ENCODE results near the gene UACA. TPM values are rescaled to one million over a fixed set of nuclear protein-coding genes. Genes with fewer than 3 reads are reported as not detected.
A peak's percentile ranks its signal among the peaks of the same experiment; 100 is the strongest.
"Not testable (repeated sequence)": the region's sequence is repeated elsewhere in the genome, so short reads cannot be mapped to it uniquely, and the experiment has no call there.

The UACA gene
- total and polyA plus RNA-seq, 3 donors from 2014 or later = 10.2 to 65.1 (median 56.9) TPM

DNA sequence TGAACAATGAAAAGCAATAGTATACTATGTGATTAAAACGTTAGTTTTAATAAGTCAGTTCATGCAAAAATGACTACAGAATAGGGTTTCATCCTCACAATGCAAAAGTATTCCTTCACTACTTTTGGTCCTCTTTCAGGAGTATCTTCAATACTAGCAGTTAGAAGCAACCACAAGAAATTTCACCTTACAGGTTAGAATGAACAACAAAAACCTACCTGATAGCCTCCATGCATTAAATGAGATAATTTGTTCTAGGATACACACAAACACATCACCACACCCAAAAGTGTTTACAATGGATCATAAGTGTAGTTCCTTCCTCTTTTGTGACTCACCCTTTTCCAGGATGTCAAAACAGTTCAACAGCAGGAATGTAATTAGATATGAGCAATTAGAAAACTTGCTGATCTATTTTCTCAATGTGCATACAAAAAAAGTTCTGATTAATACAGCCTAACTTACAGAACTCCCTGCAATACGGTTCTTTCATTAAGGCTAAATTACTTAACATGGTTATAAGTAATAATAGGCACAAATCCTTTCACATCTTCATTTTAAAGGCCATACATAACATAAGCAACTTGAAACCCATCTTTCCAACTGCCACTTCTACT, 21.6 kb downstream of the UACA start:
- Histone ChIP-seq H3K9me3 (no peaks in the 10 kb centered on the region), H3K27ac (peak overlapping the region in 1 of 2 donors; percentile 81), H3K27me3 (no peaks in the 10 kb centered on the region), H3K4me1 (peaks cover 23% of the 10 kb centered on the region), H3K4me3 (no peak overlapping the region), H3K36me3 (ENCODE audit: low read depth, missing control alignments) (no peaks in the 10 kb centered on the region)
- no peak for DNase-seq
- TF ChIP-seq, protein P1, sequence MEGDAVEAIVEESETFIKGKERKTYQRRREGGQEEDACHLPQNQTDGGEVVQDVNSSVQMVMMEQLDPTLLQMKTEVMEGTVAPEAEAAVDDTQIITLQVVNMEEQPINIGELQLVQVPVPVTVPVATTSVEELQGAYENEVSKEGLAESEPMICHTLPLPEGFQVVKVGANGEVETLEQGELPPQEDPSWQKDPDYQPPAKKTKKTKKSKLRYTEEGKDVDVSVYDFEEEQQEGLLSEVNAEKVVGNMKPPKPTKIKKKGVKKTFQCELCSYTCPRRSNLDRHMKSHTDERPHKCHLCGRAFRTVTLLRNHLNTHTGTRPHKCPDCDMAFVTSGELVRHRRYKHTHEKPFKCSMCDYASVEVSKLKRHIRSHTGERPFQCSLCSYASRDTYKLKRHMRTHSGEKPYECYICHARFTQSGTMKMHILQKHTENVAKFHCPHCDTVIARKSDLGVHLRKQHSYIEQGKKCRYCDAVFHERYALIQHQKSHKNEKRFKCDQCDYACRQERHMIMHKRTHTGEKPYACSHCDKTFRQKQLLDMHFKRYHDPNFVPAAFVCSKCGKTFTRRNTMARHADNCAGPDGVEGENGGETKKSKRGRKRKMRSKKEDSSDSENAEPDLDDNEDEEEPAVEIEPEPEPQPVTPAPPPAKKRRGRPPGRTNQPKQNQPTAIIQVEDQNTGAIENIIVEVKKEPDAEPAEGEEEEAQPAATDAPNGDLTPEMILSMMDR (IDR thresholded peaks at IDR 0.05) = no peak
- TF ChIP-seq POLR2A (IDR thresholded peaks at IDR 0.05) = no peak
- 57% methylated on average over 2 of the region's 2 CpGs for WGBS, 2 donors
- intact Hi-C loops (cut with DNase I; ENCODE audit: low total_unique reads) = no loop called here

- intact Hi-C loops (cut with DNase I; ENCODE audit: low total_unique reads) = no loop called here
- no peaks in the 10 kb centered on the region for H3K36me3 ChIP-seq (ENCODE audit: low read depth, missing control alignments)
- no peak overlapping the region for H3K4me3 ChIP-seq
- H3K27ac ChIP-seq = peak overlapping the region; percentile 45 to 81
- no peak for TF ChIP-seq POLR2A (IDR thresholded peaks at IDR 0.05)
- TF ChIP-seq, protein P1 (IDR thresholded peaks at IDR 0.05) = no peak
- WGBS, 2 donors = 23 to 39% methylated on average over 1 of the region's 1 CpG
- peaks cover 23% of the 10 kb centered on the region for H3K4me1 ChIP-seq
- no peaks in the 10 kb centered on the region for H3K27me3 ChIP-seq
- no peaks in the 10 kb centered on the region for H3K9me3 ChIP-seq
- peak; percentile 71 for DNase-seq
Measured at GRCh38 chr15:70741107-70741531, 22.2 kb downstream of the UACA start.

GRCh38 chr15:70735040-70735439, 28.3 kb downstream of the UACA start:
- WGBS, 2 donors = 98 to 100% methylated on average over 2 of the region's 3 CpGs
- H3K27ac ChIP-seq; H3K36me3 ChIP-seq (ENCODE audit: low read depth, missing control alignments); H3K4me3 ChIP-seq; H3K27me3 ChIP-seq; H3K9me3 ChIP-seq; H3K4me1 ChIP-seq; DNase-seq; intact Hi-C loops (cut with DNase I; ENCODE audit: low total_unique reads): not testable (repeated sequence)

DNA sequence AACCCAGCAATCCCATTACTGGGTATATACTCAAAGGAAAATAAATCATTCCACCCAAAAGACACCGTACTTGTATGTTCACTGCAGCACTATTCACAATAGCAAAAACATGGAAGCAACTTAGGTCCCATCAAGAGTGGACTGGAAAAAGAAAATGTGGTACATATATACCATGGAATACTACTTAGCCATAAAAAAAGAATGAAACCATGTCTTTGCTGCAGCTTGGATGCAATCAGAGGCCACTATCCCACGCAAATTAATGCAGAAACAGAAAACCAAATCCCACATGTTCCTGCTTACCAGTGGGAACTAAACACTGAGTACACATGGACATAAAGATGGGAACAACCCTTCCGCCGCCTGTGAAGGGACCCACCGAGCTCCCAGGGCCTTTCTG, 34.2 kb downstream of the UACA start:
- Histone ChIP-seq H3K9me3 (no peaks in the 10 kb centered on the region), H3K27ac (no peak overlapping the region), H3K36me3 (ENCODE audit: low read depth, missing control alignments) (no peaks in the 10 kb centered on the region), H3K27me3 (no peaks in the 10 kb centered on the region), H3K4me1 (no peaks in the 10 kb centered on the region), H3K4me3 (no peak overlapping the region)
- DNase-seq = no peak
- WGBS, 2 donors = 90 to 96% methylated on average over 5 of the region's 5 CpGs
- intact Hi-C loops (cut with DNase I; ENCODE audit: low total_unique reads) = no loop called here
- TF ChIP-seq POLR2A (IDR thresholded peaks at IDR 0.05) = no peak
- TF ChIP-seq, protein P1 (IDR thresholded peaks at IDR 0.05) = no peak

- no peak overlapping the region for H3K4me3 ChIP-seq
- intact Hi-C loops (cut with DNase I; ENCODE audit: low total_unique reads) = no loop called here
- 58 to 74% methylated on average over 1 of the region's 1 CpG for WGBS, 2 donors
Measured at GRCh38 chr15:70726753-70727152, 36.6 kb downstream of the UACA start.

More at GRCh38 chr15:70726753-70727152, 36.6 kb downstream of the UACA start:
- no peaks in the 10 kb centered on the region for H3K36me3 ChIP-seq (ENCODE audit: low read depth, missing control alignments)
- no peak for TF ChIP-seq POLR2A (IDR thresholded peaks at IDR 0.05)
- TF ChIP-seq, protein P1 (IDR thresholded peaks at IDR 0.05) = no peak
- no peaks in the 10 kb centered on the region for H3K27me3 ChIP-seq
- H3K4me1 ChIP-seq = no peaks in the 10 kb centered on the region
- H3K27ac ChIP-seq = no peak overlapping the region
- DNase-seq = no peak
- H3K9me3 ChIP-seq = no peaks in the 10 kb centered on the region
